NCI-H748 (cell line): ENCODE measurements around the gene USO1.

Experiments
- DNase-seq: peaks from one replicate; lab custom pipeline; 2025; ENCODE audit not compliant: unreplicated experiment; lab: John Stamatoyannopoulos, UW

USO1 gene

DNA sequence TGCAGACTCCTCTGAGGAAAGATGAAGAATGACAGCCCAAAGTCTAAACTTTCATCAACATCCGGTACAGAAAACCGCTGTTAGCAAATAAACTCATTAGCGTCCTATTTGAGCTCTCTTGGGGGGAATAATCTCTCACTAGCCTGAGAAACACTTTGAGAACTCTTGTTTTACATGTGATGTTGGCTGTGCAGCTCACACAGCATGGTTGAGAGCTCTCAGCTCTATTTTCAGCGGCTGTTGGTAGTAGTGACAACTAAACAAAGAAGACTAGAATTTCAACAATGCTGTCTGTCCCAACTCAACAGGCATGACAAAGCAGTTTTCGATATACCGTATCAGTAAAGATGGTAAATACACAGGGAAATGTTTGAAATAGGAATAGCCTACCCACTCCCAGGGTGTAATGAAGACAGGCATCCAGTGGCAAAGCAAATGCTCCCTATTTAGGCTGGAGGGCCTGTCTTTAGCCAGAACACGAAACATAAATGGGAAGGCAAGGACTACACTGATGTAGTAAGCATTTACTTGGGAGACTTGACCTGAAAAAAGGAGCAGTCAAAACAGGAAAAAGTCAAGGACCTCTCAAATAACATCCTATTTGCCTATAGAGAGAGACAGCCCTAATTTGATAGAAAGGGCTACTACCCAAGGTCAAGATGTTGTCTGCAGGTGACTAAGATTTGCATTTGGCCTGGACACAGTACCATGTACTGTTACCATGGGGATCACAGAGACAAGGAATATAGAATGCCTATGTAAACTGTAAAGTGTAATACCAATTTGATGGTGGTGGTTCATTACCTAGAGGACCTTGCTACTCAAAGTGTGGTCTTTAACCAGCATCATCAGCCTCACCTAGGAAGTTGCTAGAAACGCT, 117.5 kb downstream of the USO1 start:
- no peak for DNase-seq

DNA sequence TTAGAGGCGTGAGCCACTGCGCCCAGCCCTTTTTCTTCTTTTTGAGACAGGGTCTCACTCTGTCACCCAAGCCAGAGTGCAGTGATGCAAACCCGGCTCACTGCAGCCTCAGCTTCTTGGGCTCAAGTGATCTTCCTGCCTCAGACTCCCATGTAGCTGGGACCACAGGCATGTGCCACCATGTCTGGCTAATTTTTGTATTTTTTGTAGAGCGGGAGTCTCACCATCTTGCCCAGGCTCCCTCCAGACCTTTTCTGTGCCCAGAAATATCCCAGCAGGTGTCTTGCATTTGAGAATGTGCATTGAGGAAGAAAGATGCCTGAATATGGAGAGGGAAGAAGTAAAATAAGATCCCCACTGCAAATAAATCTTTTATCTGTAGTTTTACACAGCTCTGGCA, 119.2 kb downstream of the USO1 start:
- no peak for DNase-seq

DNA sequence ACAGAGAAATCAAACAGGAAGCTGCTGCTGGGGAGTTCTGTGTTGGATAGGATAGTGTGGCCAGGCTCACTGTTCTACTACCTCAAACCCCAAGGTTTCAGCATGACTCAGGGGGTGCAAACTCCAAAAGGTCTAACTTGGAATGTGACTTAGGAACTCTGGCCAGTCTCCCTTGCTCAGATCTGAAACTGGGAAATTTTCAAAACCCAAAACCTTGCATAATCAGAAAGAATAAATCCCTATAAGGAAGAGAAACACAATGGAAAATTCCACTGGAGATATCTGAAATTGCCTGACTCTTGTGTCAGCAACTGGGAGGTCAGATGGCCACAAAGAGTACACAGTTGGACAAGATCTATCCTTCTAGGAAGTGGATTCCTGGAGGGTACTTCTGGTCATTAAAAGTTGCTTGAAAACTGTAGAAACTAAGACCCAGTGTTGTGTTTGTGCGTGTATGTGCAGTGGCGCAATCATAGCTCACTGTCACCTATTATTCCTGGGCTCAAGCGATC, 119.8 kb downstream of the USO1 start:
- DNase-seq, result no peak

DNA sequence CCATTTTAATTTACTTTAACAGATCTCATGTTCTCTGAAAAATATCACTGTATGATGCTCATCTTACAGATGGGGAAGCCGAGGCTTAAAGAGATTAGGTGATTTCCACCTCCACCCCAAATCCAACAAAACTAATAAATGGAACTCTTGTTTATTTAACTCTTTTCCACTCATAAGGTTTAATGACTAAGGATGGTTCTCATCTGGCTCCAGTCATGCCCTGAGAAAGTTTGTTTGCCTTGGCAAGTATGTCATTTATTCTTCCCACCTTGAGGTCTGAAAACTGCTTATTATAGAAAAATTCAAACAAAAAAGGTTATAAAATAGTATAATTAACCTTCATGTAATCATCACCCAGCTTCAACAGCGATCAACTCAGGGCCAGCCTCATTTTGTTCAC, 121.6 kb downstream of the USO1 start:
- peak; percentile 19 for DNase-seq

DNA sequence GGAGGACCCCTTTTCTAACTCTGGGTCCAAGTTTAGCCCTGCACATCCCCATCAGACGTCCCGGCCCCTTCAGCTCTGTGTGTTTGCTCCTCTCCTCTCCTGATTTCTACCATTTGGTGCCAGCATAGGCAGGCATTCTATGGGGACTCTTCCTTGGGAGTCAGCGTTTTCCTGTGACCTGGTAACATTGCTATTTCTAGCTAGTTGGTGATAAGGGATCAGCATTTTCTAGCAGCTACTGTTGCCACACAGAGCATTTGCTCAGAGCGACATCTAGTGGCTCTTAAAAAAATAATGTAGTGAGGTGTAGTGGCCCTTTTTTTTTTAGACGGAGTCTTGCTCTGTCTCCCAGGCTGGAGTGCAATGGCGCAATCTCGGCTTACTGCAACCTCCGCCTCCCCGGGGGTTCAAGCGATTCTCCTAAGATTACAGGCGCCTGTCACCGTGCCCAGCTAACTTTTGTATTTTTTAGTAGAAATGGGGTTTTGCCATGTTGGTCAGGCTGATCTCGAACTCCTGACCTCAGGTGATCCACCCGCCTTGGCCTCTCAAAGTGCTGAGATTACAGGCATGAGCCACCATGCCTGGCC, 123.9 kb downstream of the USO1 start:
- peak; percentile 73 for DNase-seq

DNA sequence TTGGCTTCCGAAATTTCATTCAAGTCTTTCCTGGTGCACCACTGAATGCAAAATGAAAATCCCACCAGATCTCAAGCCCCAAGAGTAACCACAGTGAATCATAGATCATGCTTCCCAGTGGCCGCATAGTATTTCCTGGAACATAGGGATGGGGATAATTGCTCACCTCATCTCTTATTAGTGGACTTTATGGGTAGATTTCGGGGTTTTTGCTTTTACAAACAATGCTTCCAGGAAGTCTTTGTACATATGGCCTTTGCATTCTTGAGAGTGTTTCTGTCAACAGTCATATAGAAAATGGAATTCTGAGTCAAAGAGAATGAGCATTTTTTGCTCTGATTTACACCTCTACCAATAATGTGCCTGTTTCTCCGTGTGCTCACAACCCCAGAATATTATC, 124.5 kb downstream of the USO1 start:
- no peak for DNase-seq

DNA sequence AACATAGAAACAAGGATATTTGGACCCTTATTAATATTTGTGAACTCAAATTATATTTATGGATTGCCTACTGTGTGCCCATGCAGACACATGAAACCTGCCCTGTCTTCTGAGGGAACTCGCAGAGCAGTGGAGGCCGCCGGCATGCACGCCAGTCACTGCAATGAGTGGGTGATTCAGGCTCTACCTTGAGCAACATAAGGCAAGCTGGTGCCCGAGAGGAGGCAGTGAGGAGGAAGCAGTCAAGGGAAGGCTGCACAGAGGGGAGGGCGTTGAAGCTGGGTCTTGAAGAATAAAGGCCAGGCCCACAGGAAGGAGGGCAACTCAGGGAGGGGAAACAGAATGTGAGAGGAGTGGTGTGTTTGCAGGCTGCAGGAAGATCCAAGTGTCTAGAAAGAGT, 125.1 kb downstream of the USO1 start:
- no peak for DNase-seq

DNA sequence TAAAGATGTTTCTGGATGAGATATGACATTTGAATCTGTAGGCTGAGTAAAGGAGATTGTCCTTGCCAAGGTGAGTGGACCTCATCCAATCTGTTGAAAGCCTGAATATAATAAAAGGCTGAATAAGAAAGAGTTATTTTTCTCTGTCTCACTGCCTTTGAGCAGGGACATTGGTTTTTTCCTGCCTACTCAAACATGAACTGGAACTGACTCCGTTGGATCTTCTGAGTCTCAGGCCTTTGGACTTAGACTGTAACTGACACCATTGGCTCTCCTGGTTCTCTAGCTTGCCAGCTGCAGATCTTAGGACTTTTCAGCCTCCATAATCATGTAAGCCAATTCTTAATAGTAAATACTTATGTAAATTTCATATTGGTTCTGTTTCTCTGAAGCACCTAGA, 134.3 kb downstream of the USO1 start:
- no peak for DNase-seq

DNA sequence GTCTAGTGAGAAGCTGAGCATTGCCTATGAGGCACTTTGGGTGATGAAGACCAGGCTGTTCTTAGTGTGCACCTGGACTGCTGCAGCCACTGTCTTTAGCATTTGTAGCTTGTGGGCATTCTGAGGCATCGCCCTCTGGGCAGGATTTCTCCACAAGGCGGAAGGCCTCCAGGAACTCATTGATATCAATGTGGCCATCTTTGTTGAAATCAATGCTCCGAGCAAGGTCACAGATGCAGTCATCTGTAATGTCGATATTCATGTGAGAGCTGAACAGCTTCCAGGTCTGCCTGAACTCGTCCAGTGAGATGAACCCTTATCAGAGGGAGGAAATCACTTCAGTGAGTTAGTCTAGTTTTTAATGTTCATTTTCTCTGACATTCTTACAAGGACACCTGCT, 136.2 kb downstream of the USO1 start:
- no peak for DNase-seq
